Stomach (tissue), 9 donors: ENCODE measurements around the gene ETFBKMT. TPM values are rescaled to one million over a fixed set of nuclear protein-coding genes. Genes with fewer than 3 reads are reported as not detected.
"Not testable (repeated sequence)": the region's sequence is repeated elsewhere in the genome, so short reads cannot be mapped to it uniquely, and the experiment has no call there.

Experiments
- DNase-seq, 2 donors: peaks; one replicate each; pipeline versions ENCODE4 v3.0.0 to v3.0.0-alpha.2; 2013 to 2019
- H3K27ac ChIP-seq, 5 donors: fragments of 200-600 bp in 4 of 5; sonication (generic) in 4 of 5; one replicate each; pipeline ENCODE4 v1.5.1; 2013 to 2019; ENCODE audit warnings: mild to moderate bottlenecking in 1 of 5, moderate library complexity in 1 of 5
- H3K27me3 ChIP-seq, 3 donors: fragments of 200-600 bp; sonication (generic); one replicate each; pipeline ENCODE4 v1.5.1; 2017 to 2019; ENCODE audit warnings: mixed run types in 1 of 3
- H3K36me3 ChIP-seq, 4 donors: fragments of 200-600 bp; sonication (generic); 1 replicate in 3 of 4; 2 replicates in 1 of 4; pipeline ENCODE4 v1.5.1; 2016 to 2019
- H3K4me1 ChIP-seq, 4 donors: fragments of 200-600 bp; sonication (generic); one replicate each; pipeline ENCODE4 v1.5.1; 2016 to 2019
- H3K4me3 ChIP-seq, 4 donors: fragments of 200-600 bp; sonication (generic) in 3 of 4; one replicate each; pipeline ENCODE4 v1.5.1; 2016 to 2019; ENCODE audit warnings: mild to moderate bottlenecking in 1 of 4
- H3K9me3 ChIP-seq, 4 donors: fragments of 200-600 bp; sonication (generic); one replicate each; pipeline ENCODE4 v1.5.1; 2016 to 2019
- EP300 ChIP-seq: sonication (generic); formaldehyde crosslinking; IDR thresholded peaks from one replicate; pipeline ENCODE4 v1.6.1; 2017; ENCODE audit warnings: antibody characterized with exemption
- POLR2A ChIP-seq, 4 donors: fragments of 450-650 bp; IDR thresholded peaks; one replicate each; pipeline ENCODE4 v1.6.1; 2016; ENCODE audit warnings: antibody characterized with exemption in 4 of 4, control low read depth in 2 of 4, mild to moderate bottlenecking in 1 of 4, moderate library complexity in 1 of 4
- POLR2AphosphoS5 ChIP-seq, 3 donors: sonication (generic); formaldehyde crosslinking; IDR thresholded peaks; one replicate each; pipeline ENCODE4 v1.6.1; 2016; ENCODE audit warnings: antibody characterized with exemption in 3 of 3
- WGBS, 5 donors: extraction: QIAGEN DNeasy Blood & Tissue Kit in 3 of 5; methylation state at CpG; one replicate each; pipeline versions ENCODE4 v1.1.5 to v1.1.7; 2013 to 2018; 5-methylcytosine and 5-hydroxymethylcytosine counted together
- intact Hi-C: fragments of 100-400 bp; cut with DNase I; formaldehyde crosslinking; loops from one replicate; pipeline ENCODE4 v1.15.1; 2023; ENCODE audit warnings: low total_unique reads
- polyA plus RNA-seq, 3 donors: library from polyadenylated mRNA; stranded (reverse); fragments of 200-250 nt; gene quantifications; one replicate each; pipeline ENCODE4 v1.2.3, GENCODE V29; 2013
- total RNA-seq, 5 donors: library from RNA; depleted of rRNA; stranded (reverse); fragments of >200 nt; gene quantifications; one replicate each; pipeline versions ENCODE4 v1.1.0 to v1.2.3, GENCODE V29; 2014 to 2016
- TF ChIP-seq, protein P1 (sequence below), 7 experiments: fragments of 450-650 bp in 4 of 7; fragments of 200-600 bp in 3 of 7; sonication (generic) in 3 of 7; IDR thresholded peaks; one replicate each; pipeline ENCODE4 v1.5.1; 2016 to 2019; ENCODE audit warnings: antibody characterized with exemption in 7 of 7, control low read depth in 2 of 7, mild to moderate bottlenecking in 1 of 7
- donor health status: healthy with polysubstance abuse.
- donor health status: Bipolar disorder and iron deficiency.
- donor health status: healthy.

The ETFBKMT gene
- total and polyA plus RNA-seq, 8 donors: 1.1 to 5.0 (median 3.1) TPM; not detected in 1

GRCh38 chr12:31672521-31672920 is 13.0 kb downstream of the ETFBKMT start:
- 79 to 98% (median 96%) methylated on average over 4 of the region's 4 CpGs for WGBS, 5 donors
- peaks cover 3 to 15% (median 12%) of the 10 kb centered on the region in 4 donors for H3K9me3 ChIP-seq
- peaks cover 0 to 66% (median 13%) of the 10 kb centered on the region in 4 donors for H3K36me3 ChIP-seq
- H3K4me3 ChIP-seq: no peak overlapping the region
- no peaks in the 10 kb centered on the region for H3K27me3 ChIP-seq
- intact Hi-C loops: loop anchor here (10.0 kb wide), 1 partner anchor 382 kb away; no protein-coding TSS in a partner anchor
- H3K4me1 ChIP-seq: no peaks in the 10 kb centered on the region
- DNase-seq: no peak
- TF ChIP-seq EP300 (no peak), POLR2AphosphoS5 (IDR thresholded peaks at IDR 0.05) (no peak), POLR2A (IDR thresholded peaks at IDR 0.05) (no peak)
- TF ChIP-seq, protein P1, sequence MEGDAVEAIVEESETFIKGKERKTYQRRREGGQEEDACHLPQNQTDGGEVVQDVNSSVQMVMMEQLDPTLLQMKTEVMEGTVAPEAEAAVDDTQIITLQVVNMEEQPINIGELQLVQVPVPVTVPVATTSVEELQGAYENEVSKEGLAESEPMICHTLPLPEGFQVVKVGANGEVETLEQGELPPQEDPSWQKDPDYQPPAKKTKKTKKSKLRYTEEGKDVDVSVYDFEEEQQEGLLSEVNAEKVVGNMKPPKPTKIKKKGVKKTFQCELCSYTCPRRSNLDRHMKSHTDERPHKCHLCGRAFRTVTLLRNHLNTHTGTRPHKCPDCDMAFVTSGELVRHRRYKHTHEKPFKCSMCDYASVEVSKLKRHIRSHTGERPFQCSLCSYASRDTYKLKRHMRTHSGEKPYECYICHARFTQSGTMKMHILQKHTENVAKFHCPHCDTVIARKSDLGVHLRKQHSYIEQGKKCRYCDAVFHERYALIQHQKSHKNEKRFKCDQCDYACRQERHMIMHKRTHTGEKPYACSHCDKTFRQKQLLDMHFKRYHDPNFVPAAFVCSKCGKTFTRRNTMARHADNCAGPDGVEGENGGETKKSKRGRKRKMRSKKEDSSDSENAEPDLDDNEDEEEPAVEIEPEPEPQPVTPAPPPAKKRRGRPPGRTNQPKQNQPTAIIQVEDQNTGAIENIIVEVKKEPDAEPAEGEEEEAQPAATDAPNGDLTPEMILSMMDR (IDR thresholded peaks at IDR 0.05): no peak
- no peak overlapping the region for H3K27ac ChIP-seq

DNA sequence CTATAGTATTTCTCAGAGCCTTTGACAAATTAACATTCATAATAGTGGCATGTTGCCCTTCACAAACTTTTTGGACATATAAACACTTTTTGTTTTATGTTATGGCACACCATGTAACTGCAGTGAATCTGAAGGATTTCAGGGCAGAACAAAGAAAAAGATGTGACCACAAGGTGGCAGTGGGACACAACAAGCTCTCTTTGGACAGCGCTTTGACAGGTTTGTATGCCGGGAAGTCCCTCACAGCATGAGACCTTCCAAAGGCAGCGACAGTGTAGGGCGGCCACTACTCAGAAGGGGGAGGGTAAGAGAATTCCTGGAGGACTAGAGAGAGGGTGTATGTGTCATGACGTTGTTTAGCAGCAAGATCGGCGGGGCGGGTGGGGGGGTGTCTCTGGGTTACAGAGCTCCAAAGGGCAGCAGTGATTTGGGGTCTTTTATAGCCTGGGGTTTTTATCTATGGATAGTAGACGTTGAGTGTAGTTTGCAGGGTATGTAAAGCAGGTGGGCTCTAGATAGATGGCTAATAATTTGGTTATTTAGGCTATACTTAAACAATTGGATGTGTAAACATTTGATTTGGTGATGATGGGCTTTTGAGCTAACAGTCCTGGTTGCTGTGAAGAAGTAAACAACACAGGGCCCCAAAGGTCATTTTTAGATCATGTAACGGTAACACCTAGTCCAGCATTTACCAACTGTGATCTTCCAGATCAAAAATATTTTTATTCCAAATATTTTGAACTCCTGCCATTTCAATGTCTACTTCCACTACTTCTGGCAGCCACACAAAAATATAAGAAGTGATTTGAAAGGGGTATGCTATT is 22.9 kb downstream of the ETFBKMT start:
- 54 to 73% (median 66%) methylated on average over 10 of the region's 10 CpGs for WGBS, 5 donors

DNA sequence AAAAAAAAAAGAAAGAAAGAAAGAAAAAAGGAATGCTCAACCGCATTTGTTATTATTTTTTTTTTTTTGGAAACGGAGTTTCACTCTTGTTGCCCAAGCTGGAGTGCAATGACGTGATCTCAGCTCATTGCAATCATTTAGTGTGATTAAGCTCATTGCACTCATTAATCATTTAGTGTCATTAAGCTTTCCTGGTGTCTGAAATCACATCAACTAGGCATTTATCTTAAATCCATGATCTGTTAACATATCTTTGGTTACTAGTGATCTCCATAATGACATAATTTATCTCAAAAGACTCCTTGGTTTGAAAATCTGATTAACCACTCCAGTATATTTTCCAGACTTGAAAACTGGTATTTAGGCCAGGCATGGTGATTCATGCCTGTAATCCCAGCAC is 26.3 kb downstream of the ETFBKMT start:
- no peak overlapping the region for H3K27ac ChIP-seq
- no peak for DNase-seq
- no peaks in the 10 kb centered on the region for H3K27me3 ChIP-seq
- intact Hi-C loops: no loop called here
- peaks cover 8 to 78% (median 50%) of the 10 kb centered on the region in 4 donors for H3K36me3 ChIP-seq
- H3K4me1 ChIP-seq: no peaks in the 10 kb centered on the region
- TF ChIP-seq, protein P1 (IDR thresholded peaks at IDR 0.05): no peak
- TF ChIP-seq POLR2AphosphoS5 (IDR thresholded peaks at IDR 0.05) (no peak), POLR2A (IDR thresholded peaks at IDR 0.05) (no peak), EP300 (no peak)
- H3K9me3 ChIP-seq: peaks cover 0 to 24% (median 18%) of the 10 kb centered on the region in 4 donors
- no peak overlapping the region for H3K4me3 ChIP-seq
- WGBS, 5 donors: 81 to 95% (median 92%) methylated on average over 3 of the region's 3 CpGs

More for the DNA sequence above, 22.9 kb downstream of the ETFBKMT start:
- intact Hi-C loops: no loop called here
- H3K27me3 ChIP-seq: no peaks in the 10 kb centered on the region
- H3K36me3 ChIP-seq: peaks cover 5 to 48% (median 29%) of the 10 kb centered on the region in 4 donors
- H3K9me3 ChIP-seq: peaks cover 0 to 24% (median 18%) of the 10 kb centered on the region in 4 donors
- H3K4me3 ChIP-seq: no peak overlapping the region
- TF ChIP-seq, protein P1 (IDR thresholded peaks at IDR 0.05): peak in 4 of 7 experiments; percentile 35 to 67 (median 57)
- TF ChIP-seq POLR2A (IDR thresholded peaks at IDR 0.05): no peak
- peak in 1 of 3 donors; percentile 50 for TF ChIP-seq POLR2AphosphoS5 (IDR thresholded peaks at IDR 0.05)
- no peak overlapping the region for H3K27ac ChIP-seq
- peak; percentile 57 to 78 for DNase-seq
- no peaks in the 10 kb centered on the region for H3K4me1 ChIP-seq

GRCh38 chr12:31687101-31687527 is 27.6 kb downstream of the ETFBKMT start:
- no peak overlapping the region for H3K4me3 ChIP-seq
- no peaks in the 10 kb centered on the region for H3K4me1 ChIP-seq
- H3K36me3 ChIP-seq: peaks cover 8 to 85% (median 53%) of the 10 kb centered on the region in 4 donors
- DNase-seq: no peak
- TF ChIP-seq EP300 (no peak), POLR2A (IDR thresholded peaks at IDR 0.05) (no peak), POLR2AphosphoS5 (IDR thresholded peaks at IDR 0.05) (no peak)
- TF ChIP-seq, protein P1 (IDR thresholded peaks at IDR 0.05): no peak
- 87 to 90% (median 89%) methylated on average over 3 of the region's 3 CpGs for WGBS, 5 donors
- H3K9me3 ChIP-seq: peaks cover 0 to 24% (median 18%) of the 10 kb centered on the region in 4 donors
- intact Hi-C loops: no loop called here
- H3K27ac ChIP-seq: peak overlapping the region in 2 of 5 donors; percentile 9 to 25
- H3K27me3 ChIP-seq: no peaks in the 10 kb centered on the region

- DNase-seq, H3K27me3 ChIP-seq, H3K4me3 ChIP-seq, H3K4me1 ChIP-seq, intact Hi-C loops, H3K27ac ChIP-seq, H3K9me3 ChIP-seq: not testable (repeated sequence)
- WGBS, 5 donors: 94 to 97% (median 96%) methylated on average over 3 of the region's 3 CpGs
- peaks cover 3 to 83% (median 55%) of the 10 kb centered on the region in 4 donors for H3K36me3 ChIP-seq
These were observed 30.4 kb downstream of the ETFBKMT start for GRCh38 chr12:31689921-31690320.
